ENCODE data around the gene TMEM161B. TPM values are rescaled to one million over a fixed set of nuclear protein-coding genes. Genes with fewer than 3 reads are reported as not detected.

The TMEM161B gene
- total RNA-seq, 6 donors from 2014 or later: 8.5 to 35.5 (median 13.8) TPM

DNA sequence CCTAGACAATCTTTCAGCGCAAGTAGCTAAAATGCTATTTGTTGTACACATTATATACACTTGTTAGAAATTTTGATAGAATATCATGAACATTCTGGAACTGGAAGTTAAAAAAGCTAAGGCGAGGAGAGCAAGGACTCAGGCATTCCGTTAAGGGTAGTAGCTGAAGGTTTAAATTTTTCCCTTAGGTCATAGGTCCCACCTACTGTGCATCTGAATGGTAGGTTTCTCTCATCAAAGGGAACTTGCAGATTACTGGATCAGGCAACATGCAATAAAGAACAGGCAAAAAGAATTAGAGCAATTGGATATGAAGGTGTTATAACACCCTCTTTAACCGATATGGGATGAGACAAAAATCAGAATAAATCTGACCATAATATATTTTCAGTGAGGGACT, 32.8 kb downstream of the TMEM161B start:
- H3K36me3 ChIP-seq: peaks cover 0 to 5% (median 1%) of the 10 kb centered on the region in 4 donors
- DNase-seq (no peak), ATAC-seq (ENCODE audit: low FRiP score in 2 of 2) (no peak)
- no peaks in the 10 kb centered on the region for H3K27me3 ChIP-seq
- H3K9me3 ChIP-seq: no peaks in the 10 kb centered on the region
- no peak overlapping the region for H3K27ac ChIP-seq
- 92 to 96% methylated on average over 4 of the region's 4 CpGs for WGBS, 2 donors
- no peaks in the 10 kb centered on the region for H3K4me1 ChIP-seq
- TF ChIP-seq CTCF (IDR thresholded peaks at IDR 0.05): no peak
- TF ChIP-seq EP300 (IDR thresholded peaks at IDR 0.05): no peak
- no peak for TF ChIP-seq POLR2A (IDR thresholded peaks at IDR 0.05)
- TF ChIP-seq POLR2AphosphoS5 (IDR thresholded peaks at IDR 0.05): no peak
- H3K4me3 ChIP-seq: no peak overlapping the region

- H3K4me3 ChIP-seq: no peak overlapping the region
- peaks cover 0 to 5% (median 1%) of the 10 kb centered on the region in 4 donors for H3K36me3 ChIP-seq
- ATAC-seq (ENCODE audit: low FRiP score in 2 of 2): no peak
- H3K9me3 ChIP-seq: no peaks in the 10 kb centered on the region
- H3K27me3 ChIP-seq: no peaks in the 10 kb centered on the region
- WGBS, 2 donors: 58 to 83% methylated on average over 1 of the region's 1 CpG
- no peak for DNase-seq
- TF ChIP-seq CTCF (IDR thresholded peaks at IDR 0.05): no peak
- TF ChIP-seq EP300 (IDR thresholded peaks at IDR 0.05): no peak
- no peak for TF ChIP-seq POLR2A (IDR thresholded peaks at IDR 0.05)
- TF ChIP-seq POLR2AphosphoS5 (IDR thresholded peaks at IDR 0.05): no peak
- H3K4me1 ChIP-seq: no peaks in the 10 kb centered on the region
- H3K27ac ChIP-seq: no peak overlapping the region
These were observed 33.3 kb downstream of the TMEM161B start for GRCh38 chr5:88235346-88235745.

- Histone ChIP-seq H3K27ac (no peak overlapping the region), H3K27me3 (no peaks in the 10 kb centered on the region), H3K4me1 (no peaks in the 10 kb centered on the region), H3K36me3 (peaks cover 0 to 8% (median 0%) of the 10 kb centered on the region in 4 donors), H3K9me3 (no peaks in the 10 kb centered on the region), H3K4me3 (no peak overlapping the region)
- WGBS, 2 donors: 90 to 93% methylated on average over 1 of the region's 1 CpG
- DNase-seq (no peak), ATAC-seq (ENCODE audit: low FRiP score in 2 of 2) (no peak)
- no peak for TF ChIP-seq EP300 (IDR thresholded peaks at IDR 0.05)
- TF ChIP-seq POLR2AphosphoS5 (IDR thresholded peaks at IDR 0.05): no peak
- TF ChIP-seq CTCF (IDR thresholded peaks at IDR 0.05): no peak
- TF ChIP-seq POLR2A (IDR thresholded peaks at IDR 0.05): no peak
These were observed 38.0 kb downstream of the TMEM161B start for GRCh38 chr5:88230546-88231066.

DNA sequence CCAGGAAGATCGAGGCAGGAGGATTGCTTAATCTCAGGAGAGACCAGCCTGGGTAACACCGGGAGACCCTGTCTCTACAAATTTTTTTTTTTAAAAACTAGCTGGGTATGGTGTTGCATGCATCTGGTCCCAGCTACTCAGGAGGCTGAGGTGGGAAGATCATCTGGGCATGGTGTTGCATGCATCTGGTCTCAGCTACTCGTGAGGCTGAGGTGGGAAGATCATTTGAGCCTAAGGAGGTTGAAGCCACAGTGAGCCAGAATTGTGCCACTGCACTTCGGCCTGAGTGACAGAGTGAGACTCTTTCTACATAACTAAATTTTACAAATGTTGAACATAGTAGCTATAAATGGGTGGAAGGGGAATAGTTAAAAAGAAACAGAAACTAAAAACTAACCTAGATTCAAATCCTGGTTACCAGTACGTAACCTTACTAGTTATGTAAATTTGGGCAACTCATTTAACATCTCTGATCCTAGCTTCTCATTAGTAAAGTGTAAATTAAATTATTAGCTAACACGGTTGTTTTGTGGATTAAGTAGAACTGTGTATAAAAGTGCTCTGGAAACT, 41.7 kb downstream of the TMEM161B start:
- no peaks in the 10 kb centered on the region for H3K27me3 ChIP-seq
- ATAC-seq (ENCODE audit: low FRiP score in 2 of 2) (no peak), DNase-seq (no peak)
- H3K36me3 ChIP-seq: peaks cover 0 to 14% (median under 1%) of the 10 kb centered on the region in 4 donors
- H3K4me1 ChIP-seq: no peaks in the 10 kb centered on the region
- H3K27ac ChIP-seq: no peak overlapping the region
- TF ChIP-seq EP300 (IDR thresholded peaks at IDR 0.05): no peak
- no peak for TF ChIP-seq POLR2AphosphoS5 (IDR thresholded peaks at IDR 0.05)
- TF ChIP-seq CTCF (IDR thresholded peaks at IDR 0.05): no peak
- no peak for TF ChIP-seq POLR2A (IDR thresholded peaks at IDR 0.05)
- WGBS, 2 donors: 81 to 86% methylated on average over 6 of the region's 6 CpGs
- H3K9me3 ChIP-seq: no peaks in the 10 kb centered on the region
- H3K4me3 ChIP-seq: no peak overlapping the region

DNA sequence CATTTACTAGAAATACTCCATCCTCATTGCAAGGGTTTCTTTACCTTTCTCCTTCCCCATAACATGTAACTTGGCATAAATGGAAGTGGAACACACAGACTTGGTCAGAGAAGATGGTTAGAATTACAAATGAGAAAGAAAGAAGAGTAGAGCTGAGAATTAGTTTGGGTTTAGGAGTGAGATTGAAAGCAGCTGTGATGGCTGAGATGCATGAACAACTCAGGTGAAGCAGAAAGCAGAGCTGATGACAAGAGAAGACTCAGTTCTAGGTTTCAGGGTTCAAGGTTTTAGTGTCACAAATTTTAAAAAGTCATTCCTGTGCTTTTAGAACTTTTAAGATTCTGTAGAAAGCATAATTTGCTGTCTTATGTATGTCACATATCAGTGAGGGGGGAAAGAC, 54.0 kb downstream of the TMEM161B start:
- H3K4me3 ChIP-seq: no peak overlapping the region
- H3K36me3 ChIP-seq: peaks cover 0 to 50% (median 6%) of the 10 kb centered on the region in 4 donors
- no peak for TF ChIP-seq POLR2A (IDR thresholded peaks at IDR 0.05)
- TF ChIP-seq POLR2AphosphoS5 (IDR thresholded peaks at IDR 0.05): no peak
- ATAC-seq (ENCODE audit: low FRiP score in 2 of 2) (no peak), DNase-seq (no peak)
- no peaks in the 10 kb centered on the region for H3K4me1 ChIP-seq
- no peaks in the 10 kb centered on the region for H3K27me3 ChIP-seq
- H3K9me3 ChIP-seq: no peaks in the 10 kb centered on the region
- no peak overlapping the region for H3K27ac ChIP-seq

Data from upper lobe of left lung (tissue), 6 donors.